Kidney capillary endothelial cell (primary cell): ENCODE results near the gene LRIT1.

Experiments
- DNase-seq: peaks from one replicate; pipeline ENCODE4 v3.0.0-alpha.2; 2018; ENCODE audit warnings: low spot score

LRIT1 gene

GRCh38 chr10:84193327-84193726, 48.0 kb downstream of the LRIT1 start:
- no peak for DNase-seq

DNA sequence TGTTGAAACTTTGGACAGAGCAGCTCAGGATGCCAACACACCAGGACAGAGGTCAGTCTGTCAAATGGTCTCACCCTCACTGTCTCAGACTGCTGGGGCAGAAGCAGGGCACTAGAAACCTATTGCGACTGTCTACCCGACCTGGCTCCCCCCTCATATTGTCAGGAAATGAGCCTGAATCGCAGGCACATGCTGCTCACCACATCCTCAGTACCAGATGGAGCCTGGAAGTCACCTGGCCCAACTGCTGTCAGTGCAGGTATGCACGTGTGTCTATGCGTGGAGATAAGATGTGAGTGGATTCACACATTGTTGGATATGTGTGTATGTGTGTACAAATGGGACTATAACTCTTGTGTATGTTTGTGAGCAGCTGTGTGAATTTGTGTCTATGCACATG, 50.2 kb downstream of the LRIT1 start:
- DNase-seq: no peak

GRCh38 chr10:84190621-84191020, 50.7 kb downstream of the LRIT1 start:
- no peak for DNase-seq

DNA sequence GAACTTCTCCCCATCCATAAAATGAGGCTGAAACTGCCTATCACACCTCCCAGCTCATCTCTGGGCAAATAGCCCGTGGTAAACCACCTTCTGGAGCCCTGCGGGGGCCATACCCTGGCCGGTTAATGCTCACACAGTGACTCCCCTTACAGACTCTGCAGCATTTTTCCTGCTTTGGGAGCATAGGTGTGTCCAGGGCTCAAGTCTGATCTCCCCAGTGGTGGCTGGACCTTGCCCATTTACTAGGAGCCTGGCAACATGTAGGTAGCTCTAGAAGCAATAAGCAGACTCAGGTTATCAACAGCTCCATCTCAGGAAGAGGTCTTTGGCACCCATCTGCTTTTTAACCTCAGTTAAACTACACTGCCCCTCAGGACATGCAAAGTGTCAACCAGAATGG, 52.5 kb downstream of the LRIT1 start:
- DNase-seq: no peak

DNA sequence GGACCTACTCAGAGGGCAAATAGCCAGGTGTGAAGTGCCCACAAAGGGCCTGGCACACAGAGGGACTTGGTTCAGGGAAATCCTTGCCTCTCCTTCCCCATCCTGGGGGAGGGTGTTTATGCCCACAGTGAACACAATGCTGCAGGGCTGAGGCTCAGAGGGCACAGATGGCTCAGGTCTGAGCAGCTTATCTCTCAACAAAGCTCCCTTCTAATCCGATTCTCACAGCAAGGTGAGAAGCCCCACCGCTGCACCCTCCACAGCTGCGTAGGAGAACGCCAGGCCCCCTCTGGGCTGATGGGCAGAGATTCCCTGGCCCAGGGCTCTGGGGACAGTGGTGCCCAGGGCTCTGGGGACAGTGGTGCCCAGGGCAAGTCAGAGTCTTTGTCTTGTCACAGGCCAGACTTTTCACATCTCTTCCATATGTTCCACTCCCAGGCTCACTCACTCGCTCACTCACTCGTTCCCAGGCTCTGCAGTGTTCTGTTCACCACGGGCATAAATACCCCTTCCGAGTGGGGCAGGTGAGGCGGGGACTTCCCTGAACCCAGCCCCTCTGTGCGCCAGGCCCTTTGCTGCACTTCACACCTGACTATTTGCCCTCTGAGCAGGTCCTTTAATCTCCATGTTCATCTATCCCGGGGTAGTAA, 55.7 kb downstream of the LRIT1 start:
- no peak for DNase-seq

DNA sequence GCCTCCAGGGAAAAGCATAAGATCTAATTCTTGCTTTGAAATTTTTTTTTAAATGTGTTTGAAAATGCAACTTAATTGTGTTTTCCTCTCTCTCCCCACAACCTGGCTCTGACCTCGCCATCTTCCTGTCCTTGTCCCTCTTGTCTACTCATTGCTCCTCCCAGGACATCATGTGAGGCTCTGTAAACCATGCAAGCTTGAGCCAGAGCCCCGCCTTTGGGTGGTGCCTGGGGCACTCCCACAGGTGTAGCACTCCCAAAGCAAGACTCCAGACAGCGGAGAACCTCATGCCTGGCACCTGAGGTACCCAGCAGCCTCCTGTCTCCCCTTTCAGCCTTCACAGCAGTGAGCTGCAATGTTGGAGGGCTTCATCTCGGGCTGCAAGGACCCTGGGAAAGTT, 56.8 kb downstream of the LRIT1 start:
- DNase-seq: no peak

DNA sequence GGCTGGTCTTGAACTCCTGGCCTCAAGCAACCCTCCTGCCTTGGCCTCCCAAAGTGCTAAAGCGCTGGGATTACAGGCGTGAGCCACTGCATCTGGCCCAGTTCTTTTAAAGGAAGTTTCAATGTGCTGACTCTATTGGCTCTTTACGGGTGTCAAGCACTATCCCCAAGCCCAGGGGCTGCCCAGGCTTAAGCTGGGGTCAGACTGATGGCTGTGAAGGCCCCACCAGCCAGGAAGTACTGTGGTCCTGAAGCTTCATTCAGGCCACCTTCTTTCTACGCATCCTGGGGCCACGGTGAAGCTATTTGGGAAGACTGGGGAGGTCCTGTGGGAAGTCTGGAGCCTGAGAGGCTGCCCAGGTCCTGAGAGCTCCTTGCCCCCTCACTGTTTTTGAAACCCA, 59.7 kb downstream of the LRIT1 start:
- DNase-seq: no peak
